NT2/D1 (cell line): Measurements from ENCODE around the gene PCDHA7.

Experiments
- SUZ12 ChIP-seq: IDR thresholded peaks from 2 replicates; pipeline ENCODE4 v1.6.1; 2011; ENCODE audit not compliant: insufficient read length, insufficient read depth; ENCODE audit errors: extremely low read depth
- YY1 ChIP-seq: IDR thresholded peaks from 2 replicates; pipeline ENCODE4 v1.6.1; 2011; ENCODE audit not compliant: insufficient read length, insufficient read depth
- ZNF274 ChIP-seq: IDR thresholded peaks from 2 replicates; pipeline ENCODE4 v1.6.1; 2011; ENCODE audit warnings: mild to moderate bottlenecking, low read depth, low read length

- TF ChIP-seq YY1 (no peak), SUZ12 (no peak), ZNF274 (no peak)
Measured at GRCh38 chr5:140796718-140797095, 37.4 kb upstream of the PCDHA7 start.
